Measurements from ENCODE around the gene KLHL1. TPM values are rescaled to one million over a fixed set of nuclear protein-coding genes. Genes with fewer than 3 reads are reported as not detected.

Gene KLHL1
- total and polyA plus RNA-seq, 5 donors from 2014 or later, result not detected

DNA sequence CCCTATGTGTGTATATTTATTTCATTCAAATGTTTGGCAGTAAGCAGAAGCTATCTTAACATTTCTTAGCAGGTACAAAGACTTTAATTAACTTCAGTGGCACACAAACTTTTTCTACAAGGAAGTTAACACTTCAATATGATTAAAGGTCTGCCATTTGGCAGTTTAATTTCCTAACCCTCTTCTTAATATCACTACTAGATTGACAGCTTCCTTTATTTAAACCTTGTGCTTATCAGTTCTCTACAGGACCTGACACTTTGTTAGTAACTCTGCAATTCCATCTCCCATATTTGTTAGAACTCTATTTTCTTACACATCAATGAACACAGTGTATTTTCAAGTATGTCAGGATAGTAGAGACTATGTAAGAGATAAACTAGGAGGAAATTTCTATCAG is 153.0 kb downstream of the KLHL1 start:
- H3K9me3 ChIP-seq (ENCODE audit: control insufficient read depth in 2 of 2, low read length in 2 of 2), result peaks cover 0 to 6% of the 10 kb centered on the region in 2 experiments
- Mint-ChIP-seq H3K36me3 (no peaks in the 10 kb centered on the region), H3K9me3 (peaks cover 0 to 19% (median 2%) of the 10 kb centered on the region in 7 donors), H3K27me3 (no peaks in the 10 kb centered on the region), H3K4me3 (no peak overlapping the region), H3K4me1 (no peaks in the 10 kb centered on the region), H3K27ac (no peak overlapping the region)
- no peak overlapping the region for H3K4me3 ChIP-seq (ENCODE audit: low read depth, low read length)
- DNase-seq, result no peak
- H3K27me3 ChIP-seq (ENCODE audit: control insufficient read depth, insufficient read depth, low read length), result no peaks in the 10 kb centered on the region
- no peak overlapping the region for H3K27ac ChIP-seq (ENCODE audit: insufficient read depth, low read length, poor library complexity, severe bottlenecking)
- no peak for ATAC-seq (ENCODE audit: low read depth in 2 of 2)
- no peaks in the 10 kb centered on the region for H3K36me3 ChIP-seq (ENCODE audit: control insufficient read depth, insufficient read depth, low read length)
- no peaks in the 10 kb centered on the region for H3K4me1 ChIP-seq (ENCODE audit: control insufficient read depth, insufficient read depth, low read length, poor library complexity, severe bottlenecking)

DNA sequence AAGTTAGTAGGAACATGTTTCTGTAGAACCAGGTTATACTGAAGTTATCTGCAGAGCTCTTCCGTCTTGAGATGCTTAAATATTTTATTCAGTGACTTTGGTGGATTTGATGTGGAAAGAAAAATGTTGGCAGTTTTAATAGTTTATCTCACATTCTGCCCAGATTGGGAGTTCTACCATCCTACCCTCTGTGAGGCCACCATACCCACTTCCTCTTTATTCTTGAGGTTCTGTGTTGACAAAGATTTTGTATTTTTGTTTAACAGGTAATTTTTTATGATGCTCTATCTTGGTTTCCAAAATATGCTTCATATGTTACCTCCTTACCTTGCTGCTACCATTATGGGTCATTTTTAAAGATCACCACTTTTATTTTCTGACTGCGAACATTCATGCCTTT is 156.8 kb downstream of the KLHL1 start:
- Mint-ChIP-seq H3K27me3 (no peaks in the 10 kb centered on the region), H3K36me3 (no peaks in the 10 kb centered on the region), H3K9me3 (peaks cover 0 to 29% (median 3%) of the 10 kb centered on the region in 7 donors), H3K4me3 (no peak overlapping the region), H3K4me1 (no peaks in the 10 kb centered on the region), H3K27ac (no peak overlapping the region)
- H3K36me3 ChIP-seq (ENCODE audit: control insufficient read depth, insufficient read depth, low read length), result no peaks in the 10 kb centered on the region
- H3K27me3 ChIP-seq (ENCODE audit: control insufficient read depth, insufficient read depth, low read length), result no peaks in the 10 kb centered on the region
- H3K4me1 ChIP-seq (ENCODE audit: control insufficient read depth, insufficient read depth, low read length, poor library complexity, severe bottlenecking), result no peaks in the 10 kb centered on the region
- DNase-seq (no peak), ATAC-seq (ENCODE audit: low read depth in 2 of 2) (no peak)
- H3K9me3 ChIP-seq (ENCODE audit: control insufficient read depth in 2 of 2, low read length in 2 of 2), result no peaks in the 10 kb centered on the region
- no peak overlapping the region for H3K27ac ChIP-seq (ENCODE audit: insufficient read depth, low read length, poor library complexity, severe bottlenecking)
- no peak overlapping the region for H3K4me3 ChIP-seq (ENCODE audit: low read depth, low read length)

DNA sequence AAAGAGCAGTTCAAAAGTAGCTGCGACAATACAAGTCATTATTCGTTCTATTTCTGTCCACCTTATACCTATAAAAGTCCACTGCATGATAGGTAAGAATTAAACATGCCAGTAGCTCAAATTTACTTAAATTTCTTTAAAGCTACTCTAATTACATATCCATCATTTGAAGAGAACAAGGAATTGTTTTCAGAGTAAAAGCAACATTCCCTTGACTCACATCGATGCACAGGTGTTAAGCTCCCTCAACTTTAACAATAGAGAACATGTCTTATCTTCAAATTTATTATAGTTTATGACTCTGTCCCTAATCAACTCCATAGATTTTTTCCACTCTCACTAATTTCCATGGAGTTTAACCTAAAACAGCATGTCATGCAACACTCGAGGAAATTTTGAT is 158.1 kb downstream of the KLHL1 start:
- ATAC-seq (ENCODE audit: low read depth in 2 of 2), result no peak
- peaks cover 0 to 25% (median 4%) of the 10 kb centered on the region in 7 donors for H3K9me3 Mint-ChIP-seq
- no peak for DNase-seq
- H3K4me1 Mint-ChIP-seq, result no peaks in the 10 kb centered on the region
- H3K36me3 ChIP-seq (ENCODE audit: control insufficient read depth, insufficient read depth, low read length), result no peaks in the 10 kb centered on the region
- no peaks in the 10 kb centered on the region for H3K27me3 Mint-ChIP-seq
- H3K4me3 Mint-ChIP-seq, result no peak overlapping the region
- H3K27me3 ChIP-seq (ENCODE audit: control insufficient read depth, insufficient read depth, low read length), result no peaks in the 10 kb centered on the region
- H3K4me1 ChIP-seq (ENCODE audit: control insufficient read depth, insufficient read depth, low read length, poor library complexity, severe bottlenecking), result no peaks in the 10 kb centered on the region
- no peaks in the 10 kb centered on the region for H3K9me3 ChIP-seq (ENCODE audit: control insufficient read depth in 2 of 2, low read length in 2 of 2)
- no peak overlapping the region for H3K4me3 ChIP-seq (ENCODE audit: low read depth, low read length)
- no peak overlapping the region for H3K27ac ChIP-seq (ENCODE audit: insufficient read depth, low read length, poor library complexity, severe bottlenecking)
- no peak overlapping the region for H3K27ac Mint-ChIP-seq
- no peaks in the 10 kb centered on the region for H3K36me3 Mint-ChIP-seq

DNA sequence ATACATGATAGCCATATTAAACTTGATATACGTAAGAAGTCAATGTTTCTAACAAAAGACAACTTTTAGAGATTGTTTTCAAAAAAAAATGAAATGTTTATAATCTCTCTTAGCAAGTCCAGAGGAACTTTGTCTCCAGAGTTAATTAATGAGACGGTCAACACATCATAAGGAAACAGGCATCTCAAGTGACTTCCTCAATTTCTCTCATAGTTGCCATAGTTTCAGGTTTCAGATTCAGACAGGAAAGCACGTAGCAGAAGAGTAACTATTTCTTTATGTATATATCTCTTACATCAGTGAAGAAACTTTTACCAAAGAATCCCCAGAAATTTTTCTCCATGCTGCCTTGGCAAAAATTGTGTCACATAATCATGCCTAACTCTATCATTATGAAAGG is 160.2 kb downstream of the KLHL1 start:
- Histone ChIP-seq H3K27ac (ENCODE audit: insufficient read depth, low read length, poor library complexity, severe bottlenecking) (no peak overlapping the region), H3K27me3 (ENCODE audit: control insufficient read depth, insufficient read depth, low read length) (no peaks in the 10 kb centered on the region), H3K4me1 (ENCODE audit: control insufficient read depth, insufficient read depth, low read length, poor library complexity, severe bottlenecking) (no peaks in the 10 kb centered on the region), H3K9me3 (ENCODE audit: control insufficient read depth in 2 of 2, low read length in 2 of 2) (no peaks in the 10 kb centered on the region), H3K4me3 (ENCODE audit: low read depth, low read length) (no peak overlapping the region), H3K36me3 (ENCODE audit: control insufficient read depth, insufficient read depth, low read length) (no peaks in the 10 kb centered on the region)
- ATAC-seq (ENCODE audit: low read depth in 2 of 2) (no peak), DNase-seq (no peak)
- Mint-ChIP-seq H3K4me1 (no peaks in the 10 kb centered on the region), H3K27ac (no peak overlapping the region), H3K27me3 (no peaks in the 10 kb centered on the region), H3K9me3 (peaks cover 0 to 29% (median 4%) of the 10 kb centered on the region in 7 donors), H3K36me3 (no peaks in the 10 kb centered on the region), H3K4me3 (no peak overlapping the region)

DNA sequence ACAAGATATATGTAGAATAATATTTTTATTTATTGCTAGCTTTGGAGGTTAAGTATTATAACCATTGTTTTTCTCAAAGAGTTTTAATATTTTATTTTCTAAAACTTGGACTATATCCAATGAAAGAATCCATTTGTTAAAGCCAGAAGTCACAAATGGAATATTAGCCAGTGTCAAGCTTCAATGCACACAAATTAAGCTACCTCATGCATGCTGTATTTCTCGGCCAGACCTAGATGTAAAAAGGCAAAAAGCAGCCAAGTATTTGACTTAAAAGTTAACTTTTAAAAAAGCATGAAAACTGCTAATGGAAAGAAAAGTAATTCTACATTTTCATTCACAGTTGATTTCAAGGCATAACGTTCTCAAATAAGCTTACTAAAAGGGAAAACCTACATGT is 160.7 kb downstream of the KLHL1 start:
- no peak overlapping the region for H3K27ac ChIP-seq (ENCODE audit: insufficient read depth, low read length, poor library complexity, severe bottlenecking)
- Mint-ChIP-seq H3K4me1 (no peaks in the 10 kb centered on the region), H3K4me3 (no peak overlapping the region), H3K9me3 (peaks cover 0 to 29% (median 4%) of the 10 kb centered on the region in 7 donors), H3K36me3 (no peaks in the 10 kb centered on the region), H3K27me3 (no peaks in the 10 kb centered on the region), H3K27ac (no peak overlapping the region)
- H3K4me3 ChIP-seq (ENCODE audit: low read depth, low read length), result no peak overlapping the region
- no peaks in the 10 kb centered on the region for H3K9me3 ChIP-seq (ENCODE audit: control insufficient read depth in 2 of 2, low read length in 2 of 2)
- no peaks in the 10 kb centered on the region for H3K36me3 ChIP-seq (ENCODE audit: control insufficient read depth, insufficient read depth, low read length)
- ATAC-seq (ENCODE audit: low read depth in 2 of 2) (no peak), DNase-seq (no peak)
- no peaks in the 10 kb centered on the region for H3K27me3 ChIP-seq (ENCODE audit: control insufficient read depth, insufficient read depth, low read length)
- H3K4me1 ChIP-seq (ENCODE audit: control insufficient read depth, insufficient read depth, low read length, poor library complexity, severe bottlenecking), result no peaks in the 10 kb centered on the region

DNA sequence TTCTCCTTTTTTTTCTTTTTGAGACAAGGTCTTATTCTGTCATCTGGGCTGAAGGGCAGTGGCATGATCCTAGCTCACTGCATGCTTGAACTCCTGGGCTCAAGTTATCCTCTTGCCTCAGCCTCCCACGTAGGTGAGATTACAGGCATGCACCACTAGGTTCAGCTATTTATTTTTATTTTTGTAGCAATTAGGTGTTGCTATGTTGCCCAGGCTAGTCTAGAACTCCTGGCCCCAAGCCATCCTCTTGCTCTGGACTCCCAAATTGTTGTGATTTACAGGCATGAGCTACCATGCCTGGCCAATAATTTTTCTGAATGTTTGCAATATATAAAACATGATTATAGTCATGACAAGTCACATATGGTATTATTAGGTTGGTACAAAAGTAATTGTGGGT is 161.7 kb downstream of the KLHL1 start:
- ATAC-seq (ENCODE audit: low read depth in 2 of 2) (no peak), DNase-seq (no peak)
- Histone ChIP-seq H3K36me3 (ENCODE audit: control insufficient read depth, insufficient read depth, low read length) (no peaks in the 10 kb centered on the region), H3K9me3 (ENCODE audit: control insufficient read depth in 2 of 2, low read length in 2 of 2) (no peaks in the 10 kb centered on the region), H3K27me3 (ENCODE audit: control insufficient read depth, insufficient read depth, low read length) (no peaks in the 10 kb centered on the region), H3K27ac (ENCODE audit: insufficient read depth, low read length, poor library complexity, severe bottlenecking) (no peak overlapping the region), H3K4me3 (ENCODE audit: low read depth, low read length) (no peak overlapping the region), H3K4me1 (ENCODE audit: control insufficient read depth, insufficient read depth, low read length, poor library complexity, severe bottlenecking) (no peaks in the 10 kb centered on the region)
- H3K27ac Mint-ChIP-seq, result no peak overlapping the region
- no peaks in the 10 kb centered on the region for H3K36me3 Mint-ChIP-seq
- peaks cover 0 to 24% (median 3%) of the 10 kb centered on the region in 7 donors for H3K9me3 Mint-ChIP-seq
- H3K4me1 Mint-ChIP-seq, result no peaks in the 10 kb centered on the region
- H3K4me3 Mint-ChIP-seq, result no peak overlapping the region
- H3K27me3 Mint-ChIP-seq, result no peaks in the 10 kb centered on the region

DNA sequence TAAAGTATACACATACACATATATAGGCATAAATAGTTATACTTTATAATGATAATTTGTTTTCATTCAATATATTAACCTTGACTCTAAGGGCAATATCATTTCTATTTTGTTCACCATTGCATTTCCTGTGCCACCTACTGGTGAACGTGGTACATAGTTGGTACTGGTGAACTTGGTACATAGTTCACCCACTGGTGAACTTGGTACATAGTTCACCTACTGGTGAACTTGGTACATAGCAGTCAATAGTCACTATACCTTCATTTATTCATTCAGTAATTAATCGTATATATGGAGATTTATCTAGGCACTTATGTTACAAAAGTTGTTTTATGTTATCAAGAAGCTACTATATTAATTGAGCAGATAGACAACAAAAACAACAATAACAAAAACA is 173.2 kb downstream of the KLHL1 start:
- H3K9me3 ChIP-seq (ENCODE audit: control insufficient read depth in 2 of 2, low read length in 2 of 2), result no peaks in the 10 kb centered on the region
- no peak for DNase-seq
- H3K4me1 Mint-ChIP-seq, result no peaks in the 10 kb centered on the region
- no peaks in the 10 kb centered on the region for H3K27me3 ChIP-seq (ENCODE audit: control insufficient read depth, insufficient read depth, low read length)
- H3K27ac ChIP-seq (ENCODE audit: insufficient read depth, low read length, poor library complexity, severe bottlenecking), result no peak overlapping the region
- ATAC-seq (ENCODE audit: low read depth in 2 of 2), result no peak
- no peak overlapping the region for H3K4me3 Mint-ChIP-seq
- no peaks in the 10 kb centered on the region for H3K27me3 Mint-ChIP-seq
- H3K4me3 ChIP-seq (ENCODE audit: low read depth, low read length), result no peak overlapping the region
- H3K9me3 Mint-ChIP-seq, result peaks cover 2 to 16% (median 8%) of the 10 kb centered on the region in 7 donors
- no peaks in the 10 kb centered on the region for H3K4me1 ChIP-seq (ENCODE audit: control insufficient read depth, insufficient read depth, low read length, poor library complexity, severe bottlenecking)
- H3K36me3 Mint-ChIP-seq, result no peaks in the 10 kb centered on the region
- no peak overlapping the region for H3K27ac Mint-ChIP-seq
- H3K36me3 ChIP-seq (ENCODE audit: control insufficient read depth, insufficient read depth, low read length), result no peaks in the 10 kb centered on the region

GRCh38 chr13:69928262-69928661 is 180.0 kb downstream of the KLHL1 start:
- H3K36me3 ChIP-seq (ENCODE audit: control insufficient read depth, insufficient read depth, low read length), result no peaks in the 10 kb centered on the region
- peaks cover 0 to 7% (median 2%) of the 10 kb centered on the region in 7 donors for H3K9me3 Mint-ChIP-seq
- H3K27ac ChIP-seq (ENCODE audit: insufficient read depth, low read length, poor library complexity, severe bottlenecking), result no peak overlapping the region
- no peaks in the 10 kb centered on the region for H3K27me3 Mint-ChIP-seq
- H3K4me1 ChIP-seq (ENCODE audit: control insufficient read depth, insufficient read depth, low read length, poor library complexity, severe bottlenecking), result no peaks in the 10 kb centered on the region
- ATAC-seq (ENCODE audit: low read depth in 2 of 2) (no peak), DNase-seq (no peak)
- H3K4me1 Mint-ChIP-seq, result no peaks in the 10 kb centered on the region
- no peaks in the 10 kb centered on the region for H3K9me3 ChIP-seq (ENCODE audit: control insufficient read depth in 2 of 2, low read length in 2 of 2)
- no peaks in the 10 kb centered on the region for H3K36me3 Mint-ChIP-seq
- no peaks in the 10 kb centered on the region for H3K27me3 ChIP-seq (ENCODE audit: control insufficient read depth, insufficient read depth, low read length)
- no peak overlapping the region for H3K4me3 Mint-ChIP-seq
- H3K4me3 ChIP-seq (ENCODE audit: low read depth, low read length), result no peak overlapping the region
- no peak overlapping the region for H3K27ac Mint-ChIP-seq

Measured in CD4-positive, CD25-positive, alpha-beta regulatory T cell (primary cell).